HUES64 (cell line): ENCODE data around the gene AQP4.

Experiments
- H3K27ac ChIP-seq: 2 replicates; pipeline ENCODE4 v1.7.0; 2013; ENCODE audit warnings: low read depth, low read length, inconsistent platforms
- H3K27me3 ChIP-seq: 2 replicates; pipeline ENCODE4 v1.6.1; 2013; ENCODE audit warnings: mild to moderate bottlenecking, low read length; ENCODE audit not compliant: insufficient read depth
- H3K36me3 ChIP-seq: 2 replicates; pipeline ENCODE4 v1.6.1; 2013; ENCODE audit warnings: mild to moderate bottlenecking, low read length; ENCODE audit not compliant: insufficient read depth
- H3K4me1 ChIP-seq: 2 replicates; pipeline ENCODE4 v1.6.1; 2013; ENCODE audit warnings: mild to moderate bottlenecking, low read length, moderate library complexity; ENCODE audit not compliant: insufficient read depth
- H3K4me3 ChIP-seq: 2 replicates; pipeline ENCODE4 v1.5.1; 2013; ENCODE audit warnings: mild to moderate bottlenecking, low read length, moderate library complexity
- H3K9ac ChIP-seq: 2 replicates; pipeline ENCODE4 v1.6.1; 2013; ENCODE audit warnings: mild to moderate bottlenecking, low read depth, low read length
- H3K9me3 ChIP-seq: 2 replicates; pipeline ENCODE4 v1.6.1; 2013; ENCODE audit warnings: low read depth, low read length; ENCODE audit not compliant: insufficient read depth
- WGBS: fragments of 150-250, 120-280 bp; methylation state at CpG from one replicate; pipeline ENCODE4 v1.1.7; 2013; ENCODE audit warnings: missing lambda C conversion rate; 5-methylcytosine and 5-hydroxymethylcytosine counted together

Gene AQP4

DNA sequence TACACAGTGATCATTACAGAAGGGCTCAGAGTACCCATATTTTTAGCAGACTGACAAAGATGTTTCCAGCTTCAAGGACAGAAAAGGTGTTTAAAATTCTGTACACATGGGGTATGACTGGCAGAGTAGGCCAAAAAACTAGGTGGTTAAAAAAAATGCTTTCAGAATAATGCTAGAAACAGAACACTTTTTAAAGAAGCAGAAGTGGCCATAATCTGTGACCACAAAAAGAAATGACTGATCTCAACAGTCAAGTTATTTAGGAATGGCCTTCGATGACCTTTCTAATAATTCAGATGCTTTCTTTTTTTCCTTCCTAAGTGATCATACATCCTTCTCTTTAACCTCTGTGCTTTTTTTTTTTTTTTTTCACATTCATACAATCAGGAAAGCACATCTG lies 4.1 kb upstream of the AQP4 start:
- whole genome bisulfite sequencing: 98% methylated on average over 1 of the region's 1 CpG
- Histone ChIP-seq H3K36me3 (no peaks in the 10 kb centered on the region), H3K4me3 (no peak overlapping the region), H3K27ac (no peak overlapping the region), H3K27me3 (peaks cover under 1% of the 10 kb centered on the region; the same call in 1 of the 2 replicates), H3K9ac (no peak overlapping the region), H3K4me1 (peaks cover 8% of the 10 kb centered on the region; the same call in 1 of the 2 replicates), H3K9me3 (no peaks in the 10 kb centered on the region)

DNA sequence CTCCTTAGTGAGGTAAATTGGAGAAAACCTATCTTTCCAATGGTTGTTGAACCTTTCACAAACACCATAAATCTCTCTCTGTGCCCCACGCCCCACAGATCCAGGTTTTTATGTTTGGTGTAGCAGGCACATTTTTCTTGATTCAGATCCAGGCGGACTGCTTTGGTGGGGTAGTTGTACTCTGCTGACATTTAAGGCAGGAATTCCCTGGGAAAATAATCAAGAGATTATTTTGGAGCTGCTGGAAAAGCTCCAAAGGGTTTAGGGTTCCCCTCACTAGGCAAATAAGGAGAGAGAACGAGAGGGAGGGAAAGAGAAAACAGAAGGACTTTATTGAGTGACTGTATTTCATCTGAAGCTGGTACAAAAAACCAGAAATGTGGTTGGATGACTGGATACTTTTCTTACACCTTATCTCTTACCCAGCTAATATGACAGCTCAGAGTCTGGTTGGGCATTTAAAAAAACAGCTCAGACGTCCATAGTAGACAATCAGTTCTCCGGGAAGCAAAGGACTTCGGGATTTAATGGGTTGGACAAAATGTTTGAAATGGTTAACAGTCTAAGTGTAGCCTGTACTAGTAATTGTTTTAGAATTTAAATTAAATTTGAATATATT lies 3.6 kb upstream of the AQP4 start:
- 87% methylated on average over 6 of the region's 6 CpGs for WGBS
- H3K9me3 ChIP-seq: no peaks in the 10 kb centered on the region
- no peak overlapping the region for H3K4me3 ChIP-seq
- peaks cover 13% of the 10 kb centered on the region; the same call in 1 of the 2 replicates for H3K4me1 ChIP-seq
- no peaks in the 10 kb centered on the region for H3K36me3 ChIP-seq
- no peak overlapping the region for H3K27ac ChIP-seq
- H3K27me3 ChIP-seq: peaks cover 6% of the 10 kb centered on the region
- H3K9ac ChIP-seq: no peak overlapping the region

DNA sequence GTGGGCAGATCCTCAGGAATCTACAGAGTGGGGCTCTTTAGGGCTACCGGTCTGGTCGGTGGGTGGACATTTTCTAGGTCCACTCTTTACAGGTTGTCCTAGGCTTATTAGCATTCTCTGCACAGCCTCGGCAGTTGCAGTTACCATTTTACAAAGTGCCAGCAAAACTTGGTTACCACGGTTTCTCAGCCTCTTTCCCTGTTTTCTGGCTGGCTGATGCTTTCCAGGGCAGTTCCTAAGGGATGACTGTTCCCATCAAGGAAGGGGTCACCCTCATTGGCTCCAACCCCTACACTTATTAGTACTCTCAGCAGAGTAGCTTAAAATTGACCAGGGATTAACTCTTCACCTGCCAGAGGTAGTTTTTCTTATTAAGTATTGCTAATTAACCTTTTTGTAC lies 2.0 kb upstream of the AQP4 start:
- peaks cover 19% of the 10 kb centered on the region; the same call in 1 of the 2 replicates for H3K4me1 ChIP-seq
- no peak overlapping the region for H3K4me3 ChIP-seq
- H3K9ac ChIP-seq: no peak overlapping the region
- H3K27ac ChIP-seq: no peak overlapping the region
- WGBS: 90% methylated on average over 4 of the region's 4 CpGs
- no peaks in the 10 kb centered on the region for H3K9me3 ChIP-seq
- H3K27me3 ChIP-seq: peaks cover 22% of the 10 kb centered on the region
- no peaks in the 10 kb centered on the region for H3K36me3 ChIP-seq

DNA sequence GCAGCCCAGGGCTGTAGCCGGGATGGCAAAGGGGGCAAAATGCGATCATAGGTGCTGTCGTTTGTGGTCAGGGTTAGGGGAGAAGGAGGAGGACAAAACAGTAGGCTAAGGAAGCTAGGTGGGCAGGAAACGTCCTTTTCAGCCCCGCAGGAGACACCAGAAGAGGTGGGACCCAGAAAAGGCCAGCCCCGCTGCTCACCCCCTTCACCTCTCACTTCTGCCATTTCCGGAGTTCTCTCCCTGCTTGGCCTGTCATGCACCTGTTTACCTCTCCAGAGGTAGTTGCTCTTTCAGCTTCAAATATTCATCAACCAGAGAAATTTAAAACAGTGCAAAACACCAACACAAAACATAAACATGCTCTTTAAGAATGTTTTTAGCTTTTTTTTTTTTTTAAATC lies 849 bp downstream of the AQP4 start:
- Histone ChIP-seq H3K27me3 (peaks cover 32% of the 10 kb centered on the region), H3K4me3 (no peak overlapping the region), H3K4me1 (peaks cover 19% of the 10 kb centered on the region; the same call in 1 of the 2 replicates), H3K9ac (no peak overlapping the region), H3K27ac (no peak overlapping the region), H3K36me3 (no peaks in the 10 kb centered on the region), H3K9me3 (no peaks in the 10 kb centered on the region)
- 58% methylated on average over 7 of the region's 7 CpGs for WGBS

DNA sequence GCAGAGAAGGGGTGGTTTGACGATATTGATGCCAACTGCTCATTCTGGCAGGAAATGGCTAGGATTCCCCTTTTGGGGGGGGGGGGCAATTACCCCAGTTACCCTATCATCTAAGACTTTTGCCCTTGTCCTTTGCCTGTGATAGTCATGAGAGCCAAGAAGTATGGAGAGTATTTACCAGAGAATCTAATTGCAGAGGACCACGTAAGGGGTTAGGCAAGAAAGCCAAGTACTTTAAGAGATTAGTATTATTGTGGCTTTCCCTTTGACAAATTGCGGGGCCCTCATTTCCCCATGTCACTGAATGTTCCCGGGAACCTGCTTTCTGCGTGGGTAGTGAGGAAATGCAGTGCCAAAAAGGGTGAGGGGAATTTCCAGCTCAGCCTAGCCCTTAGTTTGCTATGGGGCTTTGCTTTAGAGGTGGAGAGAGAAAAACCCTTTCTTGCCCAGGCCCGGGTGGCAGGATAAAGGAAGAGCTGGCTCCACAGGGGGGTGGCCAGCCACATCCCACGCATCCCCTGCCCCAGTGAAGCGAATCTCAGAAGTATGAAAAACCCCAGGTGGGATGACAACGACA lies 1.5 kb downstream of the AQP4 start:
- Histone ChIP-seq H3K27me3 (peaks cover 32% of the 10 kb centered on the region), H3K9me3 (no peaks in the 10 kb centered on the region), H3K4me1 (peaks cover 19% of the 10 kb centered on the region; the same call in 1 of the 2 replicates), H3K4me3 (no peak overlapping the region; the same call in 1 of the 2 replicates), H3K9ac (no peak overlapping the region), H3K36me3 (no peaks in the 10 kb centered on the region), H3K27ac (no peak overlapping the region)
- WGBS: 50% methylated on average over 9 of the region's 9 CpGs

DNA sequence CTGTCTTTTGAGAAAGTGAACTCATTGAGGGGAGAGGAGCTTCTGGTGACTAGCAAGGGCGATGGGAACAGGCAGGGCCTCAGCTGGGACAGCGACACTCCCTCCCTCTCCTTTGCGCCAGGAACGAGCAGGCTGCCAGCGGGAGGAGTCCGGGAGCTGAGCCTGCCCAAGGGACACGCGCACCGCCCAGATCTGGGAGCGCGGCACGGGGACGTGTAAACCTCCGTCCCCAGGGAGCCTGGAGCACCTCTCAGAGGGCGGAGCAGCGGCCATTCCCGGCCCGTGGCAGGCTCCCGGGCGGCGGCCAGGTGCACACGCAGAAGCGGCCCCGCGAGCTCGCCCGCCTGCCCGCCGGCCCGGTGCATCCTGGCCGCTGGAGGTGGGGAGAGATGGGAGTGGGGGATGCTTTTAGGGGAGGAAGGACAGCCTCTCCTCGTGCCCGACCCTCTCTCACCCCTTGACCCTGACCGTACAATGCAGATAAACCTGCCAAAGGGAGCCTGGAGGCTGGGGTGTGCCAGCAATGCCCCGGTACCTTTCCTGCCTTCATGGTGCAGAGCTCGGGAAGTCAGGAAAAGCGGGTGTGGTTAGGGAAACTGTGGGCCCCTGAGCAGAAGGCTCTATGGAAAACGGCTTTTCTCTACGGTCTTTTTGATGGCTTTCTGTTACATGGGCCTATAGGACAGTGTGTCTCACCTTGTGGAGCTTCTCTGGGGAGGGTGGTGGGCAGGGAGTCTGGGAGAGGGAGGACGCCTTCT lies 2.2 kb downstream of the AQP4 start:
- Histone ChIP-seq H3K4me3 (peak overlapping the region; percentile 66), H3K27me3 (peaks cover 32% of the 10 kb centered on the region), H3K9me3 (no peaks in the 10 kb centered on the region), H3K27ac (no peak overlapping the region), H3K4me1 (peaks cover 19% of the 10 kb centered on the region; the same call in 1 of the 2 replicates), H3K9ac (peak overlapping the region; percentile 57), H3K36me3 (no peaks in the 10 kb centered on the region)
- WGBS: 8% methylated on average over 39 of the region's 40 CpGs

DNA sequence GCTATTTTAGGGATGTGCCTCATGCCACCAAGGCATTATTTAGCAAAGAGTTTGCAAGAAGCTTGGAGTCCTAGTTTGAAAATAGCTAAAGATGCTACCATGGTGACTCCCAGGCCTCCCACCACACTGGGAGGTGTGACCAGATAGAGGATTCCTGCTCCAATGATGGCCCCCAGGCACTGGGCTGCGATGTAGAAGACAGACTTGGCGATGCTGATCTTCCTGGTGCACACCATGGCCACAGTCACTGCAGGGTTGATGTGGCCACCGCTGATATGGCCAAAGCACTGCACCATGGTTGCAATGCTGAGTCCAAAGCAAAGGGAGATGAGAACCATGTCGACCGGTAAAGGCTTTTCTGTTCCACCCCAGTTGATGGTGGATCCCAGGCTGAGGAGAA lies 3.4 kb downstream of the AQP4 start:
- no peak overlapping the region for H3K4me3 ChIP-seq
- no peak overlapping the region for H3K9ac ChIP-seq
- peaks cover 19% of the 10 kb centered on the region; the same call in 1 of the 2 replicates for H3K4me1 ChIP-seq
- H3K9me3 ChIP-seq: no peaks in the 10 kb centered on the region
- peaks cover 32% of the 10 kb centered on the region for H3K27me3 ChIP-seq
- WGBS: 91% methylated on average over 5 of the region's 5 CpGs
- no peaks in the 10 kb centered on the region for H3K36me3 ChIP-seq
- no peak overlapping the region for H3K27ac ChIP-seq

DNA sequence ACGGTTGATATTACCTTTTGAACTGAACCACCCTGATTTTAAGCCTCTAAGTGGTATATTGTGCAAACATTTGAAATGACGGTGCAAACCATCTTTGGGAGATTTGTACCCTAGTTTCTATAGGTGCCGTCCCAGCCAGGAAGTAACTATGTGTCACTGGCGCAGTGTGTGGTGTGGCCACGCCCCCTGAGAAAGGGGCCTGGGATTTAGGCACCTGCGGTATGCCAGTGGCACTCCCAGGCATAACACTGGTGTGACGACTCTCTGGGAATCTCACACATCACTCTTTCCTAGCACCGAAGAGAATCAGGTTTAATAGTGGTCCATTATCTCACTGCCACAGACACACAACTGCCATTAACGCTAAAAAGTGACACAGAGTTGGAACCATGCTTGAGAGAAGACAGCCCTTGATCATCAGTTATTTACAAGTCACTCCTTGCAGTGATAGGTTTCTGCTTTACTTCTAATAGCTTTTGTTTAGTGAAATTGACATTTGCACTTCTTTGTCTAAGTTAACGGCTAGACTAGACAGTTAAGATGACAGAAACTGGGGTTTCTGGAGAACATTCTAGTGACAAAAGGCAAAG lies 11.1 kb downstream of the AQP4 start:
- H3K27me3 ChIP-seq: no peaks in the 10 kb centered on the region
- no peaks in the 10 kb centered on the region for H3K4me1 ChIP-seq
- no peaks in the 10 kb centered on the region for H3K9me3 ChIP-seq
- no peak overlapping the region for H3K27ac ChIP-seq
- H3K4me3 ChIP-seq: no peak overlapping the region
- 87% methylated on average over 10 of the region's 10 CpGs for WGBS
- no peaks in the 10 kb centered on the region for H3K36me3 ChIP-seq
- no peak overlapping the region for H3K9ac ChIP-seq

DNA sequence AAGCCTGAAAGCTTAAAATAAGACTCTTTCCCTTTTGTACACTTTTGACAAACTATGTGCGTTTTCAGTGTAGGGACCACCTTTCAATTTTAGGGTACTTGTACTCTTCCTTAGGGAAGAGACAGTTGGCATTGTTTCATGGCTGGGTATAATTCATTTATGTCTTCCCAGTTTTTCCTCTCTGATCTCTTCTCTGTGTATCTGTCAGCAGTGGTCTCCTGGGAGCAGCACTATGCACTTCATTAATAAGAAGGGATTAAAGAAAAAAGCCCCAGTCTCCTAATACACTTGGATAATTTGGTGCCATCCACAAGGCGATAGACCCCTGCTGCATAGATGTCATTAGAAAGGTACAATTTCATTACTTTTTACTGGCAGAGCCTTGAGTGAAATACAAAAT lies 12.1 kb downstream of the AQP4 start:
- Histone ChIP-seq H3K36me3 (no peaks in the 10 kb centered on the region), H3K9me3 (no peaks in the 10 kb centered on the region), H3K9ac (no peak overlapping the region), H3K4me1 (no peaks in the 10 kb centered on the region), H3K27me3 (no peaks in the 10 kb centered on the region), H3K27ac (no peak overlapping the region), H3K4me3 (no peak overlapping the region)
- 90% methylated on average over 2 of the region's 2 CpGs for WGBS

DNA sequence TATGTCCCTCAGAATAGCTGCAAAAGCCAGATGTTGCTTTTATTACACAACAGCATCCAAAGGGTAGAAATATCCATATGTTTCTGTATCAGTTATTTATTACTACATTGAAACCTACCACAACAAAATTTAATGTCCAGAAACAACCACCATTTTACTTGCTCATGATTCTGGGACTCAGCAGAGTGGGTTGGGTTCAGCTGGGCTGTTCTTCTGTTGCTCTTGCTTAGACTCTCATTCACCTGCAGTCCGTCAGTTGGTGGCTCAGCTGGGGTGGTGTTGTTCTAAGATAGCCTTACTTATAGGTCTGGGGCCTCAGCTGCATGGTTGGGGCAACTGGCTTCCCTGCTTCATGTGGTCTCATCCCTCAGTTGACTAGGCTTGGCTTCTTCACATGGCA lies 21.7 kb downstream of the AQP4 start:
- H3K4me1 ChIP-seq: no peaks in the 10 kb centered on the region
- no peak overlapping the region for H3K4me3 ChIP-seq
- H3K9me3 ChIP-seq: 0 out of 2 replicates have a peak, but pooled peaks cover 3% of the 10 kb centered on the region
- H3K36me3 ChIP-seq: no peaks in the 10 kb centered on the region
- H3K27ac ChIP-seq: no peak overlapping the region
- H3K27me3 ChIP-seq: no peaks in the 10 kb centered on the region
- 88% methylated on average over 1 of the region's 1 CpG for WGBS
- H3K9ac ChIP-seq: no peak overlapping the region

DNA sequence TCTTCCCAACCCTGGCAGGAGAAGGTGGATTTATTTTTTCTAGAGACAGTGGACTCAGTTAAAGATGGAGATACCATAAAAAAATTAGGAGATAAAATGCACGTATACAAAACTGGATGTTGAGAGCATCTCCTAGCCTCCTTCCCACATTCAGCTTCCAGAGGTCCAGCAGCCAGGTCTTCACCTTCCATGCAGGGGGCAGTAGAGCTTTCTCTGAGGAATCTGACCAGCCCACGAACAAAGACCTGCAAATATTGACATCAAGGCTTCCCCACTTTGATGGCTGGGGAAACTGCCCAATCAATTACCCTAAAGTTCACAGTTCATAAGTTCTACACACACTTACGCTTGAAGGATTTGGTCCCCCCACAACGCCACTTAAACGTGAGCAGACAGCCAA lies 24.5 kb downstream of the AQP4 start:
- Histone ChIP-seq H3K4me3 (no peak overlapping the region), H3K4me1 (no peaks in the 10 kb centered on the region), H3K36me3 (no peaks in the 10 kb centered on the region), H3K9me3 (0 out of 2 replicates have a peak, but pooled peaks cover 3% of the 10 kb centered on the region), H3K27me3 (no peaks in the 10 kb centered on the region), H3K9ac (no peak overlapping the region), H3K27ac (no peak overlapping the region)
- 89% methylated on average over 5 of the region's 5 CpGs for WGBS
